ENCODE measurements around the gene MLEC.

GRCh38 chr12:120687578-120688289 is 785 bp downstream of the MLEC start:
- TF ChIP-seq EZH2phosphoT487 (IDR thresholded peaks at IDR 0.05; ENCODE audit: borderline replicate concordance, low read depth, low read length) = no peak
- 0 out of 2 replicates have a peak, but pooled peaks have one; percentile 27 for TF ChIP-seq CTCF (conservative IDR thresholded peaks at IDR 0.05; ENCODE audit: low read length)
